ENCODE measurements around the gene MYPN.

GRCh38 chr10:68112837-68113236 lies 3.5 kb downstream of the MYPN start:
- no peak for TF ChIP-seq CTCF (IDR thresholded peaks at IDR 0.05)
- TF ChIP-seq POLR2A (IDR thresholded peaks at IDR 0.05): no peak
- TF ChIP-seq POLR2AphosphoS5 (IDR thresholded peaks at IDR 0.05): no peak
